Activated naive CD8-positive, alpha-beta T cell treated with anti-CD3 and anti-CD28 coated beads, Interleukin-2, amount 50 U/mL, for 16 hours (primary cell): ENCODE results near the gene VAV2.

Experiments
- DNase-seq: peaks from one replicate; pipeline ENCODE4 v3.0.0-alpha.2; 2020; ENCODE audit warnings: low read depth, low spot score

VAV2 gene

GRCh38 chr9:133797406-133798105 lies 194.6 kb downstream of the VAV2 start:
- DNase-seq = no peak

GRCh38 chr9:133796562-133796961 lies 195.6 kb downstream of the VAV2 start:
- no peak for DNase-seq

- no peak for DNase-seq
Observed at GRCh38 chr9:133795049-133795448, 197.1 kb downstream of the VAV2 start.

GRCh38 chr9:133794016-133794760 lies 197.9 kb downstream of the VAV2 start:
- no peak for DNase-seq

- no peak for DNase-seq
Observed at GRCh38 chr9:133793471-133793870, 198.7 kb downstream of the VAV2 start.

GRCh38 chr9:133792721-133793470 lies 199.2 kb downstream of the VAV2 start:
- DNase-seq = no peak

- DNase-seq = no peak
Observed at GRCh38 chr9:133791735-133792649, 200.1 kb downstream of the VAV2 start.

- no peak for DNase-seq
Observed at GRCh38 chr9:133791069-133791468, 201.1 kb downstream of the VAV2 start.

GRCh38 chr9:133789778-133790177 lies 202.3 kb downstream of the VAV2 start:
- DNase-seq = no peak

GRCh38 chr9:133788819-133789717 lies 203.1 kb downstream of the VAV2 start:
- DNase-seq = no peak

- DNase-seq = no peak
Observed at GRCh38 chr9:133788045-133788818, 203.9 kb downstream of the VAV2 start.

GRCh38 chr9:133787754-133788025 lies 204.4 kb downstream of the VAV2 start:
- no peak for DNase-seq

GRCh38 chr9:133786907-133787753 lies 205.0 kb downstream of the VAV2 start:
- no peak for DNase-seq

- no peak for DNase-seq
Observed at GRCh38 chr9:133786371-133786753, 205.8 kb downstream of the VAV2 start.

- DNase-seq = no peak
Observed at GRCh38 chr9:133785753-133786370, 206.3 kb downstream of the VAV2 start.

- no peak for DNase-seq
Observed at GRCh38 chr9:133784731-133785561, 207.2 kb downstream of the VAV2 start.

- DNase-seq = no peak
Observed at GRCh38 chr9:133783331-133783731, 208.8 kb downstream of the VAV2 start.
